OCI-M2 (cell line): Measurements from ENCODE around the gene CNOT4.

ENCODE experiments used
- DNase-seq: peaks from one replicate; lab custom pipeline; 2025; ENCODE audit not compliant: unreplicated experiment; lab: John Stamatoyannopoulos, UW

The CNOT4 gene

DNA sequence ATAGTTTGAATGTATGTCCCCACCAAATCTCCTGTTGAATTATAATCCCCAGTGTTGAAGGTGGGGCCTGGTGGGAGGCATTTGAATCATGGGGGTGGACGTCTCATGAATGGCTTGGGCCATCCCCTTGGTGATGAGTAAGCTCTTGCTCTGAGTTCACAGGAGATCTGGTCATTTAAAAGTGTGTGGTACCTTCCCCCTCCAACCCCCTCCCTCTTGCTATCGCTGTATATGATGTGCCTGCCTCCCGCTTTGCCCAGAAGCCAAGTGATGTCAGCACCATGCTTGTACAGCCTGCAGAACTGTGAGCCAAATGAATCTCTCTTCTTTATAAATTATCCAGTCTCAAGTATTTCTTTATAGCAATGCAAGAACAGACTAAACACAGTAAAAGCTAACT lies 103.0 kb downstream of the CNOT4 start:
- DNase-seq: no peak

GRCh38 chr7:135405969-135406368 lies 103.9 kb downstream of the CNOT4 start:
- no peak for DNase-seq

DNA sequence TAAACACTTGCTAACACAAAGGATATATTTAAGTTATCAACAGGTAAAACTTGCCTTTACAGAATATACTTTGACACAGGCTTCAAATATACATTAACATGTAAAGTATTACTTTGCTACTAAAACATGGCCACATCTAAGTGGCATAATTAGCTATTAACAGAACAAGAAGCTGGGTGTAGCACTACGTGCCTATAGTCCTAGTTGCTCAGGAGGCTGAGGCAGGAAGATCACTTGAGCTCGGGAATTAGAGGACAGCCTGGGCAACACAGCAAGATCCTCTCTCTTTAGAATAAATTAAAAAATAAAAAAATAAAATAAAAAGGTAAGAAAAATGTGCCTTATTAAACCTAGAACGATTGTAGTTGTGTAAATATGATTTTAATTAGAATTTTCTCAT lies 106.6 kb downstream of the CNOT4 start:
- no peak for DNase-seq

- DNase-seq: no peak
These were observed 112.2 kb downstream of the CNOT4 start for GRCh38 chr7:135397689-135398088.

DNA sequence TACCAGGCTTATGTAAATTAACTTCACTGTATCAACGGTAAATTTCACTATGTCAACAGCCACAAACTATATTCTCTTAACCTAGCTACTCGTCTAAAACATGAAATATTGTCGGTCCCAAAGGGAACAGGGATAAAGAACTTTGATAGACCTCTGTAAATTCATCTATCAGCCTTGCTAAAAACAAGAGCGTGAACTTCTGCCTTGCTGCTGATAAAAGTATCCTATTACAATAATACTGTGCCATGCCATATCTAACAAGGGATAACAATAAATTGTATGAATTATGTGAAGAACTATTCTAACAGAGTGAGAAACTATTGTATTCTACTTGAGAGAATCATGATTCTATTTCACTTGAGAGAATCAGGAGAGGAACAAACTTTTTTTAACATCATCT lies 117.2 kb downstream of the CNOT4 start:
- no peak for DNase-seq

GRCh38 chr7:135391514-135391913 lies 118.4 kb downstream of the CNOT4 start:
- DNase-seq: no peak

GRCh38 chr7:135390829-135391228 lies 119.1 kb downstream of the CNOT4 start:
- DNase-seq: no peak

DNA sequence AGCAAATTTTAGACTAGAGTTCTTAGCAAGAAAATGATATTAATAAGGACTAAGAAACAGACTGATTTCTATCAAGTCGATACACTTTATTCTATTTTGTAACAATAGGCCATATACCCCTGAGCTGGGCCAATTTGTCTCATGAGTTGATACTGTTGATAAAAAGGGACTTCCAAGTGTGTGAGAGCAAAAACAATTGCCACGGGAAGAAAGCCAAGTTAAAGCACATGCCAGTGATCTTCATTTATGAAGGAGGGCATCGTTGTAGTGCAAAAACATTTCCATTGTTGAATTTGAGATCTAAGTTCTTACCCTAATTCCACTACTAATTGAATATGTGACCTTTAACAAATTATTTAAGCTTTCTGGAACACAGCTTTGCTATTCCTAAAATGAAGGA lies 119.9 kb downstream of the CNOT4 start:
- no peak for DNase-seq

DNA sequence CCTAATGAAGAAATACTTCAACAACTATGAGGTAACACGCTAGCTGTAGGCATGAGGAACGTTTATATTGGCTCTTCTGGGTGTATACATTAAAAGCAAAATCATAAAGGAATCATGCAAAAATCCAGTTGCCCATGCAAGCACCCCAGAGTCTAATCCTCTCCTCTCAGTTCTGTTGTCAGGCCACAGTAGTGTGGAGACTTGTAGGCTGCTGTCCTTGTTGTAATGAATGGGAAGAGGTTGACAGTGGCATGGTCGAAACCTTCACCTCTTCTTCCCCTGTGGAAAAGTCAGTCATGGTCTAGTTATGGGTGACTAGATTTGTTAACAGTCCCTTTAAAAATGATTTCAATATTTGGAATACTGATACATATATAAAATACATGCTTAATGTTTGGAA lies 121.3 kb downstream of the CNOT4 start:
- no peak for DNase-seq

GRCh38 chr7:135386776-135387175 lies 123.1 kb downstream of the CNOT4 start:
- no peak for DNase-seq

GRCh38 chr7:135386181-135386580 lies 123.7 kb downstream of the CNOT4 start:
- DNase-seq: no peak

GRCh38 chr7:135385209-135385608 lies 124.7 kb downstream of the CNOT4 start:
- DNase-seq: no peak

DNA sequence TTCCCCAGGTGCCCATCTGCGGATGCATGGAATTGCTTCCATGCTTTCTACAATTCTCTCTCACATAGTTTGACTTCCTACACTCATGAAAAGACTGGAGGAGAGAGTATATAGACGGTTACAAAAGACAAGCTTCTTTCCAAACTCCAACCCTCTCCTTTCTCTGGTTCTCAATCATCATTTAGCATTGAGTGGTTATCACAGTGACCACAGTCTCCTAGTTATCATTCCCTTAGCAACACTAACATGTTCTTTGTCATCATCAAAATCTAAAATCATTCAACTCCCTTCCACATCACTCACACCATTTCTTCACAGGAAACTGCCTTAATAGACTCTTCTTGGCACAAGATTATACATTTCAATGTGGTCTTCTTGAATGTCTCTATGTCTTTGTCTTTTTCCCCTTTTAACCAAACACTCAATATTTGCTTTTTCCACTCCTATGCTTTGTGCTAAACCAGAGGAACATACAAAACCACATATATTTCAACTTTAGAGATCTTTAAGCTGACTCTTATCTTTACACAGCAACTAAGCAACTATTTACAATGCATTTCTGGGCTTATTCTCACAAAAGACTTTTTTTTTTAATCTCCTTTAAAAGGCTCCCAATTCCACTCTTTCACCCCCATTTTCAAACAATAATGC lies 126.3 kb downstream of the CNOT4 start:
- no peak for DNase-seq

DNA sequence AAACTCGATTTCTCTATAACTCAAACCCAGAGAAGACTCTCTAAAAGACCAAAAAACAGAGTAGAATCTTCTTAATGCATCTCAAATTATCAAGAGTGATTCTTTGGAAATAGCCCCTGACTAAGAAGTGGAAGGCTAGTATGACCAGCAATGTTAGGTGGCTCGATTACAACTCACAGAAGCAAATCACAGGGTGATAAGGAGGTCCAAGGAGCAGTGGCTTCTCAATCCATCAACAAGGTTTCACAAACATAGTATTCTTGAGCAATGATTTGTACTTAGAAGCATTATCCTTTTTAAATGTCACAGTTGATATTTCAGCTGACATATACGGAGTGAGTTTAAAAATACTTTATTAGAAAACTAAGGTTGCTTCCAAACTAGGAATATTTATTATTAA lies 127.7 kb downstream of the CNOT4 start:
- no peak for DNase-seq

DNA sequence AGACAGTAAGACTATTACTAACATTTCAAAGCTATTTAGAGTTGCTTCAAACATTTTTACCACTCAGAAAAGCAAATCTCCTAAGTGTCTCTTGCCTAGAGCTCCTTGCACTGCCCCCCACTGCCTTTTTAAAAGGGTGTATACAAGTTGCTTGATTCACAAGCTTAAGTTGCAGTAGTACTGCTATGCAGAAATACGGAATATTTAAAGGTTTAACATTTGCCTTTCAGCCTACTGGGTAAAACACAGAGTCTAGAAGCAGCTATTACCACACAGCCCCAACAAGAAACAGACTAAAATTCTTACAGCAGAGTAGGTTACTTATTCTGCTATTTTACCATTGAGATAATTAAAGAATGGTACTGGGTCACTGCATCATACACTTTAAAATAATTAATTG lies 128.5 kb downstream of the CNOT4 start:
- no peak for DNase-seq

DNA sequence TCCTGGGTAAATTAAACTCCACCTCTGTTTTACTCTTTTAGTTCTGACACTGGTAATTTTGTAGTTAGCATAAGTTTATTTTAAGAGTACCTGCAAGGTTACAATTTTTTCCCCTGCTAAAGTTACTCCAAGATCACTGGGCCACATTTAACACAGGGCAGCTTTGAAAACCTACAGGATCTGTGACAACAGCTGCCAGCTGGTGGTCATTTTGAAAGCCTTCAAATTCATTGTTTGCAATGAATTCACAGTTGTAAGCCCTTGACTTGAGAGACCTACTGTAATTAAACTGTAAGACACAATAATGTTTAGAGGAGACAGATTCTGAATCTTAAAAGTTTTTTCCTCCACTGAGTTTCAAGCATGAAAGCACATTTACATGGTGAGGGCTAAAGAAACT lies 129.6 kb downstream of the CNOT4 start:
- no peak for DNase-seq

- DNase-seq: no peak
These were observed 132.7 kb downstream of the CNOT4 start for GRCh38 chr7:135377171-135377570.

GRCh38 chr7:135375908-135376699 lies 133.8 kb downstream of the CNOT4 start:
- no peak for DNase-seq

- no peak for DNase-seq
These were observed 135.2 kb downstream of the CNOT4 start for GRCh38 chr7:135374736-135375135.

GRCh38 chr7:135372222-135372621 lies 137.7 kb downstream of the CNOT4 start:
- DNase-seq: no peak

- DNase-seq: no peak
These were observed 139.2 kb downstream of the CNOT4 start for GRCh38 chr7:135370656-135371055.

GRCh38 chr7:135369405-135369804 lies 140.5 kb downstream of the CNOT4 start:
- DNase-seq: no peak
